ENCODE measurements around the gene TOX3.

GRCh38 chr16:52518884-52519283 lies 28.1 kb downstream of the TOX3 start:
- TF ChIP-seq CTCF (IDR thresholded peaks at IDR 0.05): no peak
- no peak for TF ChIP-seq EP300 (IDR thresholded peaks at IDR 0.05)

All from gastroesophageal sphincter (tissue), 3 donors.